Endothelial cell (in vitro differentiated cells): Measurements from ENCODE around the gene SF3B3. TPM values are rescaled to one million over a fixed set of nuclear protein-coding genes. Genes with fewer than 3 reads are reported as not detected.

Experiments
- DNase-seq: peaks from one replicate; pipeline ENCODE4 v3.0.0; 2021; ENCODE audit warnings: low spot score
- H3K27ac Mint-ChIP-seq: one replicate; pipeline ENCODE4 v1.8.0; 2021; ENCODE audit warnings: mixed read lengths, inconsistent platforms; ENCODE audit not compliant: unreplicated experiment
- H3K27me3 Mint-ChIP-seq: one replicate; pipeline ENCODE4 v1.8.0; 2021; ENCODE audit warnings: mild to moderate bottlenecking, moderate library complexity, mixed read lengths, inconsistent platforms; ENCODE audit not compliant: unreplicated experiment
- H3K36me3 Mint-ChIP-seq: one replicate; pipeline ENCODE4 v1.8.0; 2021; ENCODE audit warnings: mild to moderate bottlenecking, low read depth, mixed read lengths, inconsistent platforms; ENCODE audit not compliant: unreplicated experiment
- H3K4me1 Mint-ChIP-seq: one replicate; pipeline ENCODE4 v1.8.0; 2021; ENCODE audit warnings: mild to moderate bottlenecking, mixed read lengths, inconsistent platforms; ENCODE audit not compliant: unreplicated experiment
- H3K4me3 Mint-ChIP-seq: one replicate; pipeline ENCODE4 v1.8.0; 2021; ENCODE audit warnings: mild to moderate bottlenecking, mixed read lengths, inconsistent platforms; ENCODE audit not compliant: unreplicated experiment
- H3K9me3 Mint-ChIP-seq: one replicate; pipeline ENCODE4 v1.8.0; 2021; ENCODE audit warnings: mixed read lengths, inconsistent platforms; ENCODE audit not compliant: unreplicated experiment
- total RNA-seq: library from RNA; stranded (reverse); fragmentation: NEBNext Ultra II Directional; extraction: Animal tissue kit (Norgen Biotek cat#: 25700); gene quantifications from one replicate; pipeline ENCODE4 v1.2.1, GENCODE V29; 2021; ENCODE audit not compliant: unreplicated experiment
- TF ChIP-seq, protein P1 (sequence below): fragments of 200-600 bp; sonication (generic); IDR thresholded peaks from one replicate; pipeline ENCODE4 v1.5.0; 2021; ENCODE audit warnings: antibody characterized with exemption; ENCODE audit not compliant: unreplicated experiment

Gene SF3B3
- total RNA-seq, 1 donor from 2014 or later: 228 TPM

DNA sequence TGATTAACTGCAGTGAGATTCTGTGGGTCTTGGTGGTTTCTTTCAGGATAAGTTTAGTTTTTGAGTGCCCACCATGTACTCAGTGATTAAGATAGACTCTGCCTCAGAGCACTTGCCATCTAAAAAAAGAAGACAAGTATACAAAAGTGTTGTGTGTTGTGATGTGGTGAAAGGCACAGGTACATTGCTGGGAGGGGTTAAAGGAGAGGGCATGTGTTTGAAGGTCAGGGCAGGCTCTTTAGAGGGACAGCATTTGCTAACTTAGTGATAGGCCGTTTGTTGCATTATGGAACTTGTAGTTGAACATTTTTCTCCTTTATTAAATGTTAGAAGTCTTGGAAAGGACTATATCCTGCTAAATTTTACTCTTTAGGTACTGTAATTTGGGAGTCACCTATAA, 26.5 kb downstream of the SF3B3 start:
- Mint-ChIP-seq H3K4me3 (no peak overlapping the region), H3K27ac (no peak overlapping the region), H3K36me3 (peaks cover 48% of the 10 kb centered on the region), H3K9me3 (no peaks in the 10 kb centered on the region), H3K27me3 (no peaks in the 10 kb centered on the region), H3K4me1 (no peaks in the 10 kb centered on the region)
- TF ChIP-seq, protein P1, sequence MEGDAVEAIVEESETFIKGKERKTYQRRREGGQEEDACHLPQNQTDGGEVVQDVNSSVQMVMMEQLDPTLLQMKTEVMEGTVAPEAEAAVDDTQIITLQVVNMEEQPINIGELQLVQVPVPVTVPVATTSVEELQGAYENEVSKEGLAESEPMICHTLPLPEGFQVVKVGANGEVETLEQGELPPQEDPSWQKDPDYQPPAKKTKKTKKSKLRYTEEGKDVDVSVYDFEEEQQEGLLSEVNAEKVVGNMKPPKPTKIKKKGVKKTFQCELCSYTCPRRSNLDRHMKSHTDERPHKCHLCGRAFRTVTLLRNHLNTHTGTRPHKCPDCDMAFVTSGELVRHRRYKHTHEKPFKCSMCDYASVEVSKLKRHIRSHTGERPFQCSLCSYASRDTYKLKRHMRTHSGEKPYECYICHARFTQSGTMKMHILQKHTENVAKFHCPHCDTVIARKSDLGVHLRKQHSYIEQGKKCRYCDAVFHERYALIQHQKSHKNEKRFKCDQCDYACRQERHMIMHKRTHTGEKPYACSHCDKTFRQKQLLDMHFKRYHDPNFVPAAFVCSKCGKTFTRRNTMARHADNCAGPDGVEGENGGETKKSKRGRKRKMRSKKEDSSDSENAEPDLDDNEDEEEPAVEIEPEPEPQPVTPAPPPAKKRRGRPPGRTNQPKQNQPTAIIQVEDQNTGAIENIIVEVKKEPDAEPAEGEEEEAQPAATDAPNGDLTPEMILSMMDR: no peak
- DNase-seq: no peak

DNA sequence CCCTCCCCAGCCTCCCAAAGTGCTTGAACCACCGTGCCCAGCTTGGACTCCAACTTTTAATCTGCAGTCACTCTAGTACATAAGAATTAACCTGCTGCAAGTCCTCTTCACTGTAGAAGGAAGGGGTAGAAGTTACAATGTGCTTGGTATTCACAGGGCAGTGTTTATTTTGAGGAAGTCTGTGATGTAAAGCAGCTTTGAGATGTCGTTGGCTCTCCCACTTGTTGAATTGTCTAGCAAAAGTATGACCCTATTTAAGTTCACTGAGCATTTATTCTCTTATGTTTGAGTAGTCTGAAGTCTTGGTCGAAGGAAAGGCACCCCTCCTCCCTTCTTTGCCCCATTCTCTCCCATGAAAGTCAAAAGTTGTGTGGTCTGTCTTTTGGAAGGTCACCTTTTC, 28.2 kb downstream of the SF3B3 start:
- Mint-ChIP-seq H3K4me1 (no peaks in the 10 kb centered on the region), H3K27me3 (no peaks in the 10 kb centered on the region), H3K36me3 (peaks cover 53% of the 10 kb centered on the region), H3K4me3 (no peak overlapping the region), H3K9me3 (no peaks in the 10 kb centered on the region), H3K27ac (peak overlapping the region; percentile 18)
- TF ChIP-seq, protein P1: no peak
- DNase-seq: no peak

DNA sequence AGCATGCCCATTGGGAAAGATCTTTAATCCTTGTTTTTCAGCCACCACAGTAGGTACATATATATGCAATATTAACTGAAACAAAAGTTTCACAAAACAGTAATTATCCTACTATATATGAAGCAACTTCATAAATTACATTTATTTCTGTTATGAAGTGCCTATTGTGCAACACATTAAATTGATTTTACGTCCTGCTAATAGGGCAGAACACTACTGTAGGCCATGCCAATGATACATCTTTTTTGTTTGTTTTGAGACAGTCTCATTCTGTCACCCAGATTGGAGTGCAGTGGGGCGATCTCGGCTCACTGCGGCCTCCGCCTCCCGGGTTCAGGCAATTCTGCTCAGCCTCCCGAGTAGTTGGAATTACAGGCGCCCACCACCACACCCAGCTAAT, 29.1 kb downstream of the SF3B3 start:
- Mint-ChIP-seq H3K27ac (no peak overlapping the region), H3K4me3 (no peak overlapping the region), H3K36me3 (peaks cover 59% of the 10 kb centered on the region), H3K9me3 (no peaks in the 10 kb centered on the region), H3K4me1 (no peaks in the 10 kb centered on the region), H3K27me3 (no peaks in the 10 kb centered on the region)
- TF ChIP-seq, protein P1: no peak
- DNase-seq: no peak

DNA sequence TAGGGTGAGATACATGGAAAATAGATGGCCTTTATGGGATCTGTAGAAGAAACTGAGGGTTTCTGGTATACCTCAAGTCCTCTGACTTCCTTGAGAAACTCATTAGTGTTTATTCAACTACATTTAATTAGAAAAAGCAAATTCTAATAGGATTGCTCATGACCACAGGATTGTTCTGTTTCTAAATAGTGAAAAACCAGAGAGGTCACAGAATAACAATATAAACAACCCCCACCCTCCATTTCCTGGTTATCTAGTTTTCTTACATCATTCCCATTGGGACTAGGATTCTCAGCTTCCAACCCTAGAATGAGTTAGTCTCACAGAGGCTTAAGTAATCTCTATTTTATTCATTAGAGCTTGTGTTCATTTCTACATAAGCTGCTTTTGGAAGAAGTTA, 30.0 kb downstream of the SF3B3 start:
- Mint-ChIP-seq H3K36me3 (peaks cover 49% of the 10 kb centered on the region), H3K9me3 (no peaks in the 10 kb centered on the region), H3K4me1 (no peaks in the 10 kb centered on the region), H3K27me3 (no peaks in the 10 kb centered on the region), H3K27ac (no peak overlapping the region), H3K4me3 (no peak overlapping the region)
- DNase-seq: no peak
- TF ChIP-seq, protein P1: no peak

DNA sequence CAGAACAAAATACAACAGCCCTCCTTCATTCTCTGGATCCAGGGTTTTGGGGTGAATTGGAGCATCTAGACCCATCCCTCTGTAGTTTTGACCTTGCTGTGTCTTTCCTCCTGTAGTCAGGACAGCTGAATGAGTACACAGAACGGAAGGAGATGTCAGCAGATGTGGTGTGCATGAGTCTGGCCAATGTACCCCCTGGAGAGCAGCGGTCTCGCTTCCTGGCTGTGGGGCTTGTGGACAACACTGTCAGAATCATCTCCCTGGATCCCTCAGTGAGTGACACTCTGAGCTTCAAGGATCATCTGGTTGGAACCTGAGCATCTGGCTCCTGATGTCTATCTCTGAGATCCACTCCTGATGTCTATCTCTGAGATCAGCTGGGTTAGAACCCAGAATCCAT, 32.4 kb downstream of the SF3B3 start:
- DNase-seq: no peak
- Mint-ChIP-seq H3K4me1 (no peaks in the 10 kb centered on the region), H3K4me3 (no peak overlapping the region), H3K27ac (no peak overlapping the region), H3K36me3 (peaks cover 53% of the 10 kb centered on the region), H3K27me3 (no peaks in the 10 kb centered on the region), H3K9me3 (no peaks in the 10 kb centered on the region)
- TF ChIP-seq, protein P1: no peak
